ENCODE data around the gene PAM.

DNA sequence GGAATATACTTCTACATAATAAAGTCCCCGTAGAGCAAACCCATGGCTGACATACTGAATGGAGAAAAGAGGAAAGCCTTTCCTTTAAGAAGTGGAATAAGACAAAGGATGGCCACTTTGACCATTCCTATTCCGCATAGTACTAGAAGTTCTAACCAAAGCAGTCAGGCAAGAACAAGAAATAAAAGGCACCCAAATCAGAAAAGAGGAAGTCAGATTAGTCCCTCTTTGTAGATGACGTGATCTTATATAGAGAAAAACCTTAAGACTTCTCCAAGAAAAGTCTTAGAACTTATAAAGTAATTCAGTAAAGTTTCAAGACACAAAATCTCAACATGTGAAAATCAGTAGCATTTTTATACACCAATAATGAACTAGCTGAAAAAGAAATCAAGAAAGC, 231.0 kb downstream of the PAM start:
- TF ChIP-seq, protein P1, sequence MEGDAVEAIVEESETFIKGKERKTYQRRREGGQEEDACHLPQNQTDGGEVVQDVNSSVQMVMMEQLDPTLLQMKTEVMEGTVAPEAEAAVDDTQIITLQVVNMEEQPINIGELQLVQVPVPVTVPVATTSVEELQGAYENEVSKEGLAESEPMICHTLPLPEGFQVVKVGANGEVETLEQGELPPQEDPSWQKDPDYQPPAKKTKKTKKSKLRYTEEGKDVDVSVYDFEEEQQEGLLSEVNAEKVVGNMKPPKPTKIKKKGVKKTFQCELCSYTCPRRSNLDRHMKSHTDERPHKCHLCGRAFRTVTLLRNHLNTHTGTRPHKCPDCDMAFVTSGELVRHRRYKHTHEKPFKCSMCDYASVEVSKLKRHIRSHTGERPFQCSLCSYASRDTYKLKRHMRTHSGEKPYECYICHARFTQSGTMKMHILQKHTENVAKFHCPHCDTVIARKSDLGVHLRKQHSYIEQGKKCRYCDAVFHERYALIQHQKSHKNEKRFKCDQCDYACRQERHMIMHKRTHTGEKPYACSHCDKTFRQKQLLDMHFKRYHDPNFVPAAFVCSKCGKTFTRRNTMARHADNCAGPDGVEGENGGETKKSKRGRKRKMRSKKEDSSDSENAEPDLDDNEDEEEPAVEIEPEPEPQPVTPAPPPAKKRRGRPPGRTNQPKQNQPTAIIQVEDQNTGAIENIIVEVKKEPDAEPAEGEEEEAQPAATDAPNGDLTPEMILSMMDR (IDR thresholded peaks at IDR 0.05), result no peak
- TF ChIP-seq POLR2A (IDR thresholded peaks at IDR 0.05), result no peak
